OCI-LY7 (cell line): ENCODE measurements around the gene RAD51B.

Experiments
- EZH2phosphoT487 ChIP-seq: fragments of 200-600 bp; sonication (generic); IDR thresholded peaks from 2 replicates; pipeline ENCODE4 v1.6.1; 2018; ENCODE audit warnings: low read depth, borderline replicate concordance, mild to moderate bottlenecking, mixed run types, antibody characterized with exemption, low read length, moderate library complexity, mixed read lengths
- TF ChIP-seq, protein P1 (sequence below): fragments of 200-600 bp; sonication (generic); conservative IDR thresholded peaks from 2 replicates; pipeline ENCODE4 v1.5.1; 2014; ENCODE audit warnings: mild to moderate bottlenecking, antibody characterized with exemption, low read length, moderate library complexity, mixed read lengths

- TF ChIP-seq EZH2phosphoT487, result no peak
- TF ChIP-seq, protein P1, sequence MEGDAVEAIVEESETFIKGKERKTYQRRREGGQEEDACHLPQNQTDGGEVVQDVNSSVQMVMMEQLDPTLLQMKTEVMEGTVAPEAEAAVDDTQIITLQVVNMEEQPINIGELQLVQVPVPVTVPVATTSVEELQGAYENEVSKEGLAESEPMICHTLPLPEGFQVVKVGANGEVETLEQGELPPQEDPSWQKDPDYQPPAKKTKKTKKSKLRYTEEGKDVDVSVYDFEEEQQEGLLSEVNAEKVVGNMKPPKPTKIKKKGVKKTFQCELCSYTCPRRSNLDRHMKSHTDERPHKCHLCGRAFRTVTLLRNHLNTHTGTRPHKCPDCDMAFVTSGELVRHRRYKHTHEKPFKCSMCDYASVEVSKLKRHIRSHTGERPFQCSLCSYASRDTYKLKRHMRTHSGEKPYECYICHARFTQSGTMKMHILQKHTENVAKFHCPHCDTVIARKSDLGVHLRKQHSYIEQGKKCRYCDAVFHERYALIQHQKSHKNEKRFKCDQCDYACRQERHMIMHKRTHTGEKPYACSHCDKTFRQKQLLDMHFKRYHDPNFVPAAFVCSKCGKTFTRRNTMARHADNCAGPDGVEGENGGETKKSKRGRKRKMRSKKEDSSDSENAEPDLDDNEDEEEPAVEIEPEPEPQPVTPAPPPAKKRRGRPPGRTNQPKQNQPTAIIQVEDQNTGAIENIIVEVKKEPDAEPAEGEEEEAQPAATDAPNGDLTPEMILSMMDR, result no peak
Observed at GRCh38 chr14:68585690-68586089, 766.1 kb downstream of the RAD51B start.
